ENCODE results near the gene DNAH10. TPM values are rescaled to one million over a fixed set of nuclear protein-coding genes. Genes with fewer than 3 reads are reported as not detected.
"Not testable (repeated sequence)": the region's sequence is repeated elsewhere in the genome, so short reads cannot be mapped to it uniquely, and the experiment has no call there.

Gene DNAH10
- total RNA-seq, 1 donor from 2014 or later, result 0.66 TPM

DNA sequence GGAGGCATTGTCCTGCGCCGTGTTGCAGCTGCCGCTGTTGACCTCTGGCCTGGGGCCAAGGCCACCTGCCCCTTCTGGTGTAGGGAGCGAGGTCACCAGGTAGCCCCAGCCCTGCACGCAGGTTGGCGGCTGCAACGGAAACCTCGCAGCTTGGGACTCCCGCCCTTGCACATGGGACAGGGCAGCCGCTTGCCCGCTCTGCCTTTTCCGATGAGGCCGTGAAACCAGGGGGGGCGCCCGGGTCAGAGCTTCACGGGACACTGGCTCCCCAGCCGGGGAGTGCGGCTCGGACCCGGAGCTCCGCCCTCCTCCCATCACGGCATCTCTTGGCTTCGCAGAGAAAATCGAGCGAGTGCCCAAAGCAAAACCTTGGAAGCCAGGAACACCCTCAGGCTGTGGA is 25.4 kb downstream of the DNAH10 start:
- Mint-ChIP-seq H3K27ac (ENCODE audit: unreplicated experiment) (no peak overlapping the region), H3K4me3 (ENCODE audit: unreplicated experiment) (no peak overlapping the region), H3K4me1 (ENCODE audit: low read depth, unreplicated experiment) (no peaks in the 10 kb centered on the region), H3K36me3 (ENCODE audit: unreplicated experiment) (peaks cover 4% of the 10 kb centered on the region), H3K9me3 (ENCODE audit: unreplicated experiment) (peaks cover 4% of the 10 kb centered on the region), H3K27me3 (ENCODE audit: unreplicated experiment) (no peaks in the 10 kb centered on the region)
- TF ChIP-seq, protein P1, sequence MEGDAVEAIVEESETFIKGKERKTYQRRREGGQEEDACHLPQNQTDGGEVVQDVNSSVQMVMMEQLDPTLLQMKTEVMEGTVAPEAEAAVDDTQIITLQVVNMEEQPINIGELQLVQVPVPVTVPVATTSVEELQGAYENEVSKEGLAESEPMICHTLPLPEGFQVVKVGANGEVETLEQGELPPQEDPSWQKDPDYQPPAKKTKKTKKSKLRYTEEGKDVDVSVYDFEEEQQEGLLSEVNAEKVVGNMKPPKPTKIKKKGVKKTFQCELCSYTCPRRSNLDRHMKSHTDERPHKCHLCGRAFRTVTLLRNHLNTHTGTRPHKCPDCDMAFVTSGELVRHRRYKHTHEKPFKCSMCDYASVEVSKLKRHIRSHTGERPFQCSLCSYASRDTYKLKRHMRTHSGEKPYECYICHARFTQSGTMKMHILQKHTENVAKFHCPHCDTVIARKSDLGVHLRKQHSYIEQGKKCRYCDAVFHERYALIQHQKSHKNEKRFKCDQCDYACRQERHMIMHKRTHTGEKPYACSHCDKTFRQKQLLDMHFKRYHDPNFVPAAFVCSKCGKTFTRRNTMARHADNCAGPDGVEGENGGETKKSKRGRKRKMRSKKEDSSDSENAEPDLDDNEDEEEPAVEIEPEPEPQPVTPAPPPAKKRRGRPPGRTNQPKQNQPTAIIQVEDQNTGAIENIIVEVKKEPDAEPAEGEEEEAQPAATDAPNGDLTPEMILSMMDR (IDR thresholded peaks at IDR 0.05; ENCODE audit: partially characterized antibody, unreplicated experiment), result no peak
- DNase-seq, result no peak

DNA sequence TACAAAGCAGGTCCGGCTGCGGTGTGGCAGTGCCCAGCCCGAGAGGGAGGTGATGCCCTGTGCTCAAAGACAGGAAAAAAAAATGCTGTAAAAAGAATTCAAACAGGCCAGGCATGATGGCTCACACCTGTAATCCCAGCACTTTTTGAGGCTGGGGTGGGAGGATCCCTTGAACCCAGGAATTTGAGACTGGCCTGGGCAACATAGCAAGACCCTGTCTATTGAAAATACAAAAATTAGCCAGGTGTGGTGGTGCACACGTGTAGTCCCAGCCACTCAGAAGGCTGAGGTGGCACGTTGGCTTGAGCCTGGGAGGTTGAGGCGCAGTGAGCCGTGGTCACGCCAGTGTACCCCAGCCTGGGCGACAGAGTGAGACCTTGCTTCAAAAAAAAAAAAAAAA is 26.4 kb downstream of the DNAH10 start:
- TF ChIP-seq, protein P1 (IDR thresholded peaks at IDR 0.05; ENCODE audit: partially characterized antibody, unreplicated experiment), result no peak
- H3K4me3 Mint-ChIP-seq (ENCODE audit: unreplicated experiment), result no peak overlapping the region
- H3K36me3 Mint-ChIP-seq (ENCODE audit: unreplicated experiment), result peaks cover 5% of the 10 kb centered on the region
- H3K9me3 Mint-ChIP-seq (ENCODE audit: unreplicated experiment), result peaks cover 4% of the 10 kb centered on the region
- no peak for DNase-seq
- no peaks in the 10 kb centered on the region for H3K27me3 Mint-ChIP-seq (ENCODE audit: unreplicated experiment)
- H3K27ac Mint-ChIP-seq (ENCODE audit: unreplicated experiment), result no peak overlapping the region
- H3K4me1 Mint-ChIP-seq (ENCODE audit: low read depth, unreplicated experiment), result no peaks in the 10 kb centered on the region

DNA sequence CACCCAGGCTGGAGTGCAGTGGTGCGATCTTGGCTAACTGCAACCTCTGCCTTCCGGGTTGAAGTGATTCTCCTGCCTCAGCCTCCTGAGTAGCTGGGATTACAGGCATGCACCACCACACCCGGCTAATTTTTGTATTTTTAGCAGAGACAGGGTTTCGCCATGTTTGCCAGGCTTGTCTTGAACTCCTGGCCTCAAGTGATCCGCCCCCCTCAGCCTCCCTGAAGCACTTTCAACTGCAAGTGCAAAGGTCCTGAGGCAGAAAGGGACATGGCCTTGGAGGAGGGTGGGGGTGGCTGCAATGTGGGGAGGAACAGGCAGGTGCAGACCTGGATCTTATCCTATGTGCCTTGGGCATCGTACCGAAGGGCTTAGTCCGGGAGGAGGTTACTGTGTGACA is 27.3 kb downstream of the DNAH10 start:
- H3K27me3 Mint-ChIP-seq (ENCODE audit: unreplicated experiment); H3K27ac Mint-ChIP-seq (ENCODE audit: unreplicated experiment); H3K36me3 Mint-ChIP-seq (ENCODE audit: unreplicated experiment); H3K4me1 Mint-ChIP-seq (ENCODE audit: low read depth, unreplicated experiment); H3K4me3 Mint-ChIP-seq (ENCODE audit: unreplicated experiment); DNase-seq; H3K9me3 Mint-ChIP-seq (ENCODE audit: unreplicated experiment): not testable (repeated sequence)

DNA sequence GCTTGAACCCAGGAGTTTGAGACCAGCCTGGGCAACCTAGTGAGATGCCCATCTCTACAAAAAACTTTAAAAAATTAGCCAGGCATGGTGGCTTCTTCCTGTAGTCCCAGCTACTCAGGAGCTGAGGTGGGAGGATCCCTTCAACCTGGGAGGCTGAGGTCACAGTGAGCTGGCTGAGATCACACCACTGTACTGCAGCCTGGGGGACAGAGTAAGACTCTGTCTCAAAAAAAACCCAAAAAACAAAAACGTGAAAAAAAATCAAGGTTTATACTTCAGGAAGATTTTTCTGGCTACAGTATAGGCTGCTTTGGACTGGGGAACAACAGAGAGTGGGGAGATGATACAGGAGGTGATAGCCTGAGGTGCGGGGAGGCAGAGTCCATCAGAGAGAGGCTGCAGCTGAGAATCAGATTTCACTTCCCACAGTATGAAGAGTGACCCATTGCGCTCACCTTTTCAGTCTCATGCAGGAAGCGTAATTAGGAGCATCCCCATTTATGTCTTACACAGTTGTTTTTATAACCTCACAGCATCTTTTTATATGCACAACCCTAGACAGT is 28.9 kb downstream of the DNAH10 start:
- H3K27me3 Mint-ChIP-seq (ENCODE audit: unreplicated experiment), result no peaks in the 10 kb centered on the region
- H3K4me1 Mint-ChIP-seq (ENCODE audit: low read depth, unreplicated experiment), result peaks cover 2% of the 10 kb centered on the region
- peaks cover 4% of the 10 kb centered on the region for H3K9me3 Mint-ChIP-seq (ENCODE audit: unreplicated experiment)
- H3K36me3 Mint-ChIP-seq (ENCODE audit: unreplicated experiment), result peaks cover 5% of the 10 kb centered on the region
- no peak overlapping the region for H3K27ac Mint-ChIP-seq (ENCODE audit: unreplicated experiment)
- no peak for DNase-seq
- no peak overlapping the region for H3K4me3 Mint-ChIP-seq (ENCODE audit: unreplicated experiment)
- TF ChIP-seq, protein P1 (IDR thresholded peaks at IDR 0.05; ENCODE audit: partially characterized antibody, unreplicated experiment), result no peak

DNA sequence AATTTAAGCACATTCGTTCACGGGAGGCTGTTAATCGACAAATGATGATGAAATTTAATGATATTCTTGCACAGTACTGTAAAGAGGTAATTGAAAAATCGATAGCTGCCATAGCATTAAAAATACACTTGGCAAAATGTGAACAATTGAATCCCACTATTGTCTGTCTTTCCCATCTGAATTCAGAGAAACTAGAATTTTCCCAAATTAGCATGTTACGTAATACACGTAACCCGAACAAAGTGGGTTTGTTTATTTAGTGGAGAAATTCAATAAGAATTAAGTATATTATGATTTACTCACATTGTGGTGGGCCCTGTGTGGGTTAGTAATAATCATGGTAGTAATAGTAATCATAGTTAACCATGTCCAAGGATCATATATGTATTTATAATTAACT is 31.9 kb downstream of the DNAH10 start:
- no peak for DNase-seq
- Mint-ChIP-seq H3K4me3 (ENCODE audit: unreplicated experiment) (no peak overlapping the region), H3K9me3 (ENCODE audit: unreplicated experiment) (no peaks in the 10 kb centered on the region)

More for the DNA sequence above, 31.9 kb downstream of the DNAH10 start:
- no peaks in the 10 kb centered on the region for H3K27me3 Mint-ChIP-seq (ENCODE audit: unreplicated experiment)
- H3K4me1 Mint-ChIP-seq (ENCODE audit: low read depth, unreplicated experiment), result peaks cover 2% of the 10 kb centered on the region
- no peak overlapping the region for H3K27ac Mint-ChIP-seq (ENCODE audit: unreplicated experiment)
- peaks cover 5% of the 10 kb centered on the region for H3K36me3 Mint-ChIP-seq (ENCODE audit: unreplicated experiment)
- TF ChIP-seq, protein P1 (IDR thresholded peaks at IDR 0.05; ENCODE audit: partially characterized antibody, unreplicated experiment), result no peak
